Islet precursor cell (in vitro differentiated cells): ENCODE results near the gene FGD6.

ENCODE experiments used
- DNase-seq: peaks from one replicate; pipeline ENCODE4 v3.0.0-alpha.2; 2018

FGD6 gene

DNA sequence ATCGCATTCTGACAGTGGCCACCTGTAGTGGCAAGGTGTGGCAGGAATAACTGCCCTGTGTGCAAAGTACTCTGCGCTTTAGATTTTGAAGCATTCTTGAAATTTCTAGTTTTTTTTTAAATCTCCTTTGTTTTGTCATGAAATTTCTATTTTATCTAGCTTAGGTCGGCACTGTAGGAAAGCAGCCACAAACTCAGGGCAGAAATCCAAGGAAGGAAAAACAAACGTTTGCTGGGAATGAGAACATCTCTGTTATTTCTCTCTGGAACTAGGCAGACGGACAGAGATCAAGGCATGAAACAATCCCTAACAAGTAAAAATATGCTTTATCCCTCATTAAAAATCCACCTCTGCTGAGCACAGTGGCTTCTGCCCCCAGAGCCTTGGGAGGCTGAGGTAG, 142.5 kb downstream of the FGD6 start:
- DNase-seq, result no peak

DNA sequence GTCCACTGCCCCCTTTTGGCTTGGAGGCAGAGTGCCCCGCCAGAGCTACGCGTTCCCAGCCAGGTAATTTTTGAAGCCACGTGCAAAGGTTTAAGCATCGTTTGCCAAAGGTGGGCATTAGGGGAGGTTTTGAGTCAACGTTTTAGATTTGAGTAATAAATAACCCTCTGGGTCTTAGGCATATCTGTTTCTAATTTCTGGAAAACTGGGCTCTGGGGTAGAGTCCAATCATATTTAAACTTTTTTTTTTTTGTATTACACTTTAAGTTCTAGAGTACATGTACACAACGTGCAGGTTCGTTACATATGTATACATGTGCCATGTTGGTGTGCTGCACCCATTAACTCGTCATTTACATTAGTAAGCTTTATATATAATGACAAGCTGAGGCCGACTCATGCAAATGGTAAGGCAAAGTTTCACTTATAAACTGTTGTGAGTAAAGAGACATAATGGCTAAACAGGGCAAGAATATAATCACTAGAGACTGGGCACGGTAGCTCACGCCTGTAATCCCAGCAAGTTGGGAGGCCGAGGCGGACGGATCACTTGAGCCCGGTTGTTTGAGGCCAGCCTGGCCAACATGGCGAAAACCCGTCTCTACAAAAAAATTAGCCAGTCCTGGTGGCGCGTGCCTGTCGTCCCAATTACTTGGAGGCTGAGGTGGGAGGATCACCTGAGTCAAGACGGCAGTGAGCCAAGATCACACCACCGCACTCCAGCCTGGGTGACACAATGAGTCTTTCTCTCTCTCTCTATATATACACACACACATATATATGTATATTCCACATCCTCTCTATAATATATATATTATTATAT, 143.4 kb downstream of the FGD6 start:
- no peak for DNase-seq

DNA sequence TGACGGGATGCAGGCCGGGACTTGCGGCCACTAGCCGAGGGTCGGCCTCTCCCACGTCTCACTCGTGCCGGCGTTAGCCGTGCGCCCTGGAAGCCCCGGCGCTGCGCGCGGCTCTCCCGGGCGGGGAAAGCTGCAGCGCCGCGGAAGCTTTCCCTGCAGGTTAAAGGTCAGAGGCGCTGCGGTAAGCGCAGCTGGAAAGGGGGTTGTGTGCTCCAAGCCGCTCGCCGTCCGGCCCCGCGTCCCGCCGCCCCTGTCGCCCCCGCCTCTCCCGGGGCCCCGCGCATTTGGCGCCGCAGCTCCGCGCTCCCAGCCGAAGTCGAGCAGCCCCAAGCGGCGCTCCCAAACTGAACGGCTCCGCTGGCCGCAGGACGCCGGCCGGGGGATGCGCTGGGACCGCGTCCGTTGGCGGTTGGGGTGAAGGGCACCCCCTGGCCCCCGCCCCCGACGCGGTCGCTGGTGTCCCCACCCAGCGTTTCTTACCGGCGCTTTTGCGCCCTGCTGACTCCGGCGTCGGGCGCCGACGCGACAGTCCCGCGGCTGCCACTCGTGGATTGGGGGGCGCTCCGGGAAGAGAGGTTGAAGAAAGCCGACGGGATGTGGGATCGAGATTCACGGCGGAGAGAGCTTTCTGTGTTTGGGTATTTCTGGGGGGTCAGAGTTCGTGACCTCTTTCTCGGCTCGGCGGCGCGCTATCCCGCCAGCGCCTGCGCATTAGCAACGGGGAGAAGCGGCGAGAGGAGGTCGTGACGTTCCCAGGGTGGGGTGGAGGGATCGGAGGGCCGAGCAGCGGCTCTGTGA, 144.2 kb downstream of the FGD6 start, which contains the start of gene NR2C1:
Gene NR2C1 (minus strand): TSS at position 719 of the 798 bp plus-strand sequence. CDS start 6,234 bp downstream, outside the sequence.
- DNase-seq, result peak; percentile 99

GRCh38 chr12:95070378-95070777, 146.9 kb downstream of the FGD6 start:
- no peak for DNase-seq

DNA sequence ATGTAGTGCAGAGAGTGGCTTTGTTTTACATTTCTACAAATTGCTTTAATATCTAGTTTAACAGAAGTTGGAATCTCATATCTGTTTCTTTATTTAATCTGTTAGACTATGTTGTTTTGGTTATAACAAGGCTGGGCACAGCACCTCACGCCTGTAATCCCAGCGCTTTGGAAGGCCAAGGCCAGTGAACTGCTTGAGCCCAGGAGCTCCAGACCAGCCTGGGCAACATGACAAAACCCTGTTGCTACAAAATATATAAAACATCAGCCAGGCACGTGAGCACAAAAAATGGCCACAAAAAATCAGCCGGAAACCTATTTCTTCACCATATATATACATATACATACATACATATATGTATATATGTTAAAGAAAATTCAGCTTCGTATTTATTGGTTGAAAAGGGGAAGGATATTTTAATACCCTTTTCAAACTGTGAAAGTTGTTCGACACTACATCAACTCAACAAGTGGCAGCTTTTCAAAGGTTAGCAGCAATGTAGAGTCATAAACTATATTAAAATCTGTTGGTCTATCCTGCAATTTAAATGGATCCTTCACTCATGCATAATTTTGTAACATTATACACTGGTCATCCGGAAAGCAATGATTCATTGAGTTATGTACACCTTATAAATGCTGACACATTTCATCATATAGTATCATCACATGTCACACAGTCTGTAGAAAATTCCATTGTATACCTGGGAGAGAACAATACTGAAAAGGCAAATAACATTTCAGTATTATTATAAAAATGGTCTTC, 151.0 kb downstream of the FGD6 start:
- no peak for DNase-seq

DNA sequence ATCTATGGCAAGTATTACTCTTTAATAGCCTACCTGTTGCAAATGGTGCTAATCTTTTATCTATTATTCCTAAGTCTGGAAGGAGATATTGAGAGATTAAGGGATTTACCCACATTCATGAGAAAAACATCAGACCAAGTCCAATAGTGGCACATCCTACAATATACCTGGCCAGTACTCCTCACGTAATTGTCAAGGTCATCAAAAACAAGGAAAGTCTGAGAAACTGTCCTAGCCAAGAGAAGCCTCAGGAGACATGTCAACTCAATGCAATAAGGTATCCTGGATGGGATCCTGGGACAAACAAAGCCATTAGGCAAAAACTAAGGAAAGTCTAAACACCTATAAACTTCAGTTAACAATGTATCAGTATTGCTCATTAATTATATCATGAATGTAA, 156.3 kb downstream of the FGD6 start:
- DNase-seq, result no peak

DNA sequence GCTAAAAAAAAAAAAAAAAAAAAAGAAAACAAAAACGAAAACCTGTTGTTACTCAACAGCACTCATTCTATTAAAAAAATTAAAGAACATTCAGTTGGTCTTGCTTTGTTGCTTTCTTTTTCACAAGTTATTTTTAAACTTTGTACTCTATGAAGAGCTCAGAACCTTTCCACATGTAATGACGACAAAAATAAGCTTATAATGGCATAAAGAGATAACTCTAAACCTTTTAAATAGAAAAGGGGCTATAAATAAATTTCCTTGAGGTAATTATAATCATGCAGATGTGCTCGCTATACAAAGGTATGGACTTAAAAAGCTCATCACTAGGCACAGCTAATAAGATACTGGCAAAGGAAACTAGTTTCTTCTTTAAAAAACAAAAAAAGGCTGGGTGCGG, 157.3 kb downstream of the FGD6 start:
- DNase-seq, result no peak

DNA sequence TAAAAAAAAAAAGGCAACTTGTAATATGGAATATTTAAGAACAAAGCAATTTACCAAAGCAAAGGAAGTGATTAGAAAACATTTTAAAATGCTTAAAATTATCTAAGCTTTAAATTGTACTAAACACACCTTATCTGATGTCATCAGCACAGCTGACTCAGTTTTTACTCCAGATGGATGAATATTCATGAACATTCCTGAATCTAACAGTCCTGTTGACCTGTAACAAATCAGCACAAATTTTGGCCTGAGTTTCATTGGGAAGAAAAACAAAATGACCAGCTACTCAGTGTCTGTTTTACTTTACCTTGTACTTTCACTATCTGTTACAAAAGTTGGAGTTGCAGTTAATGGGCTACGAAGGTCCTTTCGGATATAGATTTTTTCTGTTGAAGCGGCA, 159.8 kb downstream of the FGD6 start:
- DNase-seq, result no peak

- DNase-seq, result no peak
Measured at GRCh38 chr12:95055057-95055456, 162.2 kb downstream of the FGD6 start.

- no peak for DNase-seq
Measured at GRCh38 chr12:95054206-95054605, 163.1 kb downstream of the FGD6 start.

- no peak for DNase-seq
Measured at GRCh38 chr12:95051241-95051640, 166.0 kb downstream of the FGD6 start.

- DNase-seq, result no peak
Measured at GRCh38 chr12:95037906-95038305, 179.4 kb downstream of the FGD6 start.

DNA sequence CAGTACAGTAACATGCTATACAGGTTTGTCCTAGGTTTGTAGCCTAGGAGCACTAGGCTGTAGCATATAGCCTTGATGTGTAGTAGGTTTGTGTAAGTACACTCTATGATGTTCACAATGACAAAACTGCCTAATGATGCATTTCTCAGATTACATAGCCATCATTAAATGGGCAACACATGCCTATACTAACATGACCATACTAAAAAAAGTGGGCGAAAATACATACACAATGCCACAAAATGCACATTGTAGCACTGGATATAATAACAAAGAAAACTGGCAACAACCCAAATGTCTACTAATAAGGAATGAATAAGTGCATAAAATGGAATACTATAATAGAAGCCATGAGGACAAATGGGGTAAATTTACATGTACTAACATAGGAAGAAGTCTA, 182.5 kb downstream of the FGD6 start:
- DNase-seq, result no peak
